CD4-positive, CD25-positive, alpha-beta regulatory T cell (primary cell): ENCODE data around the gene UBR4. TPM values are rescaled to one million over a fixed set of nuclear protein-coding genes. Genes with fewer than 3 reads are reported as not detected.

Source experiments
- ATAC-seq, 2 donors: fragments of 150-1000 bp; cut with Tn5 transposase; one replicate each; pipeline ENCODE4 v1.10.0; 2021; ENCODE audit warnings: low read depth in 2 of 2, moderate number of reproducible peaks in 2 of 2, moderate library complexity in 1 of 2
- DNase-seq, 3 donors: peaks; one replicate each; pipeline versions ENCODE4 v3.0.0 to v3.0.0-alpha.2; 2012 to 2022; ENCODE audit warnings: mixed read lengths in 1 of 3
- H3K27ac ChIP-seq: one replicate; pipeline ENCODE4 v1.7.0; 2013; ENCODE audit warnings: mild to moderate bottlenecking, low read length; ENCODE audit not compliant: insufficient read depth, poor library complexity, severe bottlenecking
- H3K27me3 ChIP-seq: one replicate; pipeline ENCODE4 v1.7.0; 2013; ENCODE audit warnings: low read length; ENCODE audit not compliant: control insufficient read depth, insufficient read depth
- H3K36me3 ChIP-seq: one replicate; pipeline ENCODE4 v1.7.0; 2013; ENCODE audit warnings: mild to moderate bottlenecking, low read length, moderate library complexity; ENCODE audit not compliant: control insufficient read depth, insufficient read depth
- H3K4me1 ChIP-seq: 2 replicates; pipeline ENCODE4 v1.7.0; 2013; ENCODE audit warnings: mild to moderate bottlenecking, low read length; ENCODE audit not compliant: insufficient read depth, control insufficient read depth, poor library complexity, severe bottlenecking
- H3K4me3 ChIP-seq: one replicate; pipeline ENCODE4 v1.7.0; 2013; ENCODE audit warnings: low read depth, mild to moderate bottlenecking, low read length, moderate library complexity
- H3K9me3 ChIP-seq, 2 experiments: 1 replicate in 1 of 2; 2 replicates in 1 of 2; pipeline ENCODE4 v1.7.0; 2013; ENCODE audit warnings: low read length in 2 of 2, mild to moderate bottlenecking in 1 of 2, moderate library complexity in 1 of 2; ENCODE audit not compliant: control insufficient read depth in 2 of 2
- H3K27ac Mint-ChIP-seq, 3 donors: one replicate each; pipeline ENCODE4 v1.8.0; 2020 to 2022; ENCODE audit warnings: mild to moderate bottlenecking in 3 of 3, mixed read lengths in 3 of 3, moderate library complexity in 2 of 3
- H3K27me3 Mint-ChIP-seq: one replicate; pipeline ENCODE4 v1.8.0; 2022; ENCODE audit warnings: mild to moderate bottlenecking, mixed read lengths
- H3K36me3 Mint-ChIP-seq: one replicate; pipeline ENCODE4 v1.8.0; 2020; ENCODE audit warnings: mixed read lengths
- H3K4me1 Mint-ChIP-seq, 4 donors: one replicate each; pipeline ENCODE4 v1.8.0; 2020 to 2022; ENCODE audit warnings: mixed read lengths in 4 of 4, mild to moderate bottlenecking in 1 of 4
- H3K4me3 Mint-ChIP-seq, 4 donors: one replicate each; pipeline ENCODE4 v1.8.0; 2020 to 2022; ENCODE audit warnings: mild to moderate bottlenecking in 4 of 4, mixed read lengths in 4 of 4, moderate library complexity in 3 of 4
- H3K9me3 Mint-ChIP-seq, 7 donors: one replicate each; pipeline ENCODE4 v1.8.0; 2020 to 2022; ENCODE audit warnings: mixed read lengths in 7 of 7, mild to moderate bottlenecking in 3 of 7, moderate library complexity in 2 of 7
- polyA plus RNA-seq, 4 donors: library from polyadenylated mRNA; unstranded; fragments of 300-500 nt; fragmentation: Illumina TruSeq; gene quantifications; one replicate each; pipeline ENCODE4 v1.2.3, GENCODE V29; 2021
- total RNA-seq: library from RNA; stranded (reverse); gene quantifications from one replicate; pipeline ENCODE4 v1.2.3, GENCODE V29; 2022

The UBR4 gene
- total and polyA plus RNA-seq, 5 donors from 2014 or later, result 9.9 to 173 (median 12.4) TPM

DNA sequence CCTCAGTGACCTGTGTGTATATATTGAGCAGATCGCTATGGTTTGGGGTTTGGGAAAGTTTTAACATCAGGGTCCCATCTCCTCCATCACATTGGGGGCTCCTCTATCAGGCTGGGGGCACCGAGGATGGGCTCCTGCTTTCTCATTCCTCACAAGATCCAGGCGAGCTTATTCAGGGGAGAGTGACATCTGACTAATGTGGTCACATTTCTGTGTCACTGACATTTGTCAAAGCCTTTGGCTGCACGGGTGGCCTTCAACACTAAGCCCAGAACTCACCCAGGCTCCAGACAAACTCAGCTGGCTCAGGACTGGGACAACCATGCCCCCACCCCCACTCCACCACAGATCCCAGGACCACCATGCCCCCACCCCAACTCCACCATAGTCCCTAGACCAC, 150.3 kb downstream of the UBR4 start:
- Histone ChIP-seq H3K36me3 (no peaks in the 10 kb centered on the region), H3K4me3 (no peak overlapping the region), H3K4me1 (peaks cover 11% of the 10 kb centered on the region), H3K27me3 (no peaks in the 10 kb centered on the region), H3K9me3 (no peaks in the 10 kb centered on the region), H3K27ac (no peak overlapping the region)
- no peak for DNase-seq
- Mint-ChIP-seq H3K27me3 (peaks cover 13% of the 10 kb centered on the region), H3K4me3 (no peak overlapping the region), H3K36me3 (peaks cover 3% of the 10 kb centered on the region), H3K4me1 (peaks cover 7 to 31% (median 11%) of the 10 kb centered on the region in 4 donors), H3K27ac (peak overlapping the region in 1 of 3 donors; percentile 26), H3K9me3 (peaks cover 0 to 5% (median 3%) of the 10 kb centered on the region in 7 donors)
- no peak for ATAC-seq

DNA sequence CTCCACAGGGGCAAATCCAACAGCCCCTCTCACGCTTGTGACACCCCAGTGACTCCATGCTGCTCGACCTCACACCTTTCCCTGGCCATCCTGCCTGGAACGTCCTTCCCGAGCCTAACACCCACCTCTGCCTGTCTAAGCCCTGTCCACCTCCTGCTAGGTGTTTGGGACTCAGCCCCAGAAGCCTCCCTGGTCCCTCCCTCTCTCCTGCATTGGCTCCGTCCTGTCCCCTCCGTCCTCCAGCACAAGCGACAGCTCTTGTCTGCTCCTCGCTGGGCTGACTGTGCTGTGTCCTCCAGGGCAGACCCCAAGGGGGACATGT, 151.6 kb downstream of the UBR4 start:
- H3K27me3 ChIP-seq, result no peaks in the 10 kb centered on the region
- H3K27ac ChIP-seq, result no peak overlapping the region

DNA sequence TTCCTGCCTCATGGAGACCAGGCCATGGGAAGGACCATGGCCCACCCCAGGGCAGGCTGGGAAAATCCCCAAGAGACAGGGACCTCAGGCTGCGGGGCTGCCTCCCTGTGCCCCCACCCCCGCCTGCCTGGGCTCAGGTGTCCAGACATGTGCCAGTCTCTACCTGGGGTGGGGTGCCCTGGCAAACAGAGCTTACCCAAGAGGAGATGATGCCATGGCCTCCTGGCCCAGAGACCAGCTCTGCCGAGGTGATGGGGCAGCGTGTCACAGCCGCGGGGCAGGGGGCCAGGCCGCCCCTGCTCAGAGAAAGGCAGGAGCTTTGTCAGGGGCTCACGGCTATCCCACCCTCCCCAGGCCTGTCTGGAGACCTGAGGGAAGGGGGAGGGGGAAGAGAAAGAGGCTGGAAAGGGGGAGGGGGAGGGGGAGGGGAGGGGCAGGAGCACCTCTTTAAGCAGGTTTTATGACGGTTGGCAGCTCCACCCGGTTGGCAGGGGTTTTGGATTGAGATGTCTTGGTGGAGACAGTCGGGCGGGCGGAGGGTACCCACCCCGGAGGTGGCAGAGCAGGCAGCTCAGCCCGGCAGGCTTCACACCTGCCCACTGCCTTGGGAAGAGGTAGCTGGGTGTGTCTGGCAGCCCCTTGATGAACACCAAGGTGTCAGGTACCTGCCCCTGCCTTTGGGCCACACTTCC, 152.1 kb downstream of the UBR4 start:
- peaks cover 0 to 5% (median 3%) of the 10 kb centered on the region in 7 donors for H3K9me3 Mint-ChIP-seq
- Histone ChIP-seq H3K9me3 (no peaks in the 10 kb centered on the region), H3K27ac (no peak overlapping the region), H3K4me3 (no peak overlapping the region), H3K4me1 (peaks cover 18% of the 10 kb centered on the region), H3K27me3 (no peaks in the 10 kb centered on the region), H3K36me3 (no peaks in the 10 kb centered on the region)
- peaks cover 3% of the 10 kb centered on the region for H3K36me3 Mint-ChIP-seq
- no peak overlapping the region for H3K4me3 Mint-ChIP-seq
- peak overlapping the region in 1 of 3 donors; percentile 52 for H3K27ac Mint-ChIP-seq
- ATAC-seq (no peak), DNase-seq (no peak)
- H3K4me1 Mint-ChIP-seq, result peaks cover 7 to 40% (median 11%) of the 10 kb centered on the region in 4 donors
- H3K27me3 Mint-ChIP-seq, result peaks cover 19% of the 10 kb centered on the region

More for the DNA sequence above, 151.6 kb downstream of the UBR4 start:
- no peak overlapping the region for H3K4me3 Mint-ChIP-seq
- no peak overlapping the region for H3K4me3 ChIP-seq
- H3K4me1 ChIP-seq, result peaks cover 18% of the 10 kb centered on the region
- ATAC-seq, result no peak
- peaks cover 0 to 5% (median 3%) of the 10 kb centered on the region in 7 donors for H3K9me3 Mint-ChIP-seq
- H3K9me3 ChIP-seq, result no peaks in the 10 kb centered on the region
- H3K36me3 ChIP-seq, result no peaks in the 10 kb centered on the region
- H3K36me3 Mint-ChIP-seq, result peaks cover 3% of the 10 kb centered on the region
- DNase-seq, result no peak
- H3K27me3 Mint-ChIP-seq, result peaks cover 19% of the 10 kb centered on the region
- peaks cover 7 to 40% (median 11%) of the 10 kb centered on the region in 4 donors for H3K4me1 Mint-ChIP-seq
- peak overlapping the region in 1 of 3 donors; percentile 52 for H3K27ac Mint-ChIP-seq

DNA sequence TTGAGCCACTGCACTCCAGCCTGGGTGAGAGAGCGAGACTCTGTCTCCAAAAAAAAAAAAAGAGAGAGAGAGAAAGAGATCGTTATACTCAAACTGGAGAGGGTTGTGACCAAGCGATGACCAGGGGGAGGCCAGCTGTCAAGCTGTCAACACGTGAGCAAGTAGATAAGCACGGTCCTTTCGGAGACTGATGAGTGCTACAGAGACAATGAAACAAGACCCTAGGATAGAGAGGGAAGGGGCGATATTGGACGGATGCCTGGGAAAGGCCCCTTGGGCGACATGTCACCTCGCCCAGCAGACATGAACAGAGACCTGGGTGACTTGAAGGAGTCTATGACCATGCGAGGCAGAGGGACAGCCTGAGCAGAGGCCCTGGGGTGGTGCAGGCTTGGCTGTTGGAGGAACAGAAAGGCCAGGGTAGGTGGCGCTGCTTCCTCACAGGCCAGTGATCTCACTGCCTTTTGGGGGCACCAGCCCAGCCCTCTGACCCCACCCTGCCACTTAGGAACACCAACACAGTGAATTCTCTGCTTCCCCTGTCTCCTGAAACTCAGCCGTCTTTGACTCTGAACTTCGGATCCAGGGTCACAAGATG, 152.8 kb downstream of the UBR4 start:
- Mint-ChIP-seq H3K4me3 (peak overlapping the region in 1 of 4 donors; percentile 51), H3K36me3 (peaks cover 3% of the 10 kb centered on the region), H3K9me3 (peaks cover 0 to 5% (median 2%) of the 10 kb centered on the region in 7 donors), H3K27me3 (peaks cover 19% of the 10 kb centered on the region), H3K4me1 (peaks cover 7 to 35% (median 11%) of the 10 kb centered on the region in 4 donors), H3K27ac (peak overlapping the region in 2 of 3 donors; percentile 14 to 51)
- Histone ChIP-seq H3K9me3 (no peaks in the 10 kb centered on the region), H3K27me3 (no peaks in the 10 kb centered on the region), H3K36me3 (no peaks in the 10 kb centered on the region), H3K4me1 (peaks cover 18% of the 10 kb centered on the region), H3K4me3 (no peak overlapping the region), H3K27ac (no peak overlapping the region)
- DNase-seq (no peak), ATAC-seq (no peak)

DNA sequence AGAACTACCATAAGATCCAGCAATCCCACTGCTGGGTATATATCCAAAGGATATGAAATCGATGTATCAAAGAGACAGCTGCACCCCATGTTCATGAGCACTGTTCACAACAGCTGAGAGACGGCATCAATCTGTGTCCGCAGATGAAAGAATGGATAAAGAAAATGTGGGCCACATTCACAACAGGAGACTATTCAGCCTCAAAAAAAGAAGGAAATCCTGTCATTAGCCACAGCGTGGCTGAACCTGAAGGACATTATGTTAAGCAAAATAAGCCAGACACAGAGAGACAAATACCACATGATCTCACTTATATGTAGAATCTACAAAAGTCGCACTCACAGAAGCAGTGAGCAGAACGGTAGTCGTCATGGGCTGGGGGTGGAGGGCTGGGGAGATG, 154.4 kb downstream of the UBR4 start:
- peaks cover 0 to under 1% (median 0%) of the 10 kb centered on the region in 7 donors for H3K9me3 Mint-ChIP-seq
- H3K27ac Mint-ChIP-seq, result peak overlapping the region in 2 of 3 donors; percentile 0 to 87
- H3K27ac ChIP-seq, result no peak overlapping the region
- peaks cover 7 to 32% (median 9%) of the 10 kb centered on the region in 4 donors for H3K4me1 Mint-ChIP-seq
- H3K27me3 ChIP-seq, result no peaks in the 10 kb centered on the region
- H3K4me1 ChIP-seq, result peaks cover 18% of the 10 kb centered on the region
- H3K4me3 Mint-ChIP-seq, result peak overlapping the region in 2 of 4 donors; percentile 27 to 70
- DNase-seq, result no peak
- peaks cover 19% of the 10 kb centered on the region for H3K27me3 Mint-ChIP-seq
- H3K36me3 ChIP-seq, result no peaks in the 10 kb centered on the region
- H3K36me3 Mint-ChIP-seq, result peaks cover 3% of the 10 kb centered on the region
- H3K4me3 ChIP-seq, result no peak overlapping the region
- no peak for ATAC-seq
- no peaks in the 10 kb centered on the region for H3K9me3 ChIP-seq

DNA sequence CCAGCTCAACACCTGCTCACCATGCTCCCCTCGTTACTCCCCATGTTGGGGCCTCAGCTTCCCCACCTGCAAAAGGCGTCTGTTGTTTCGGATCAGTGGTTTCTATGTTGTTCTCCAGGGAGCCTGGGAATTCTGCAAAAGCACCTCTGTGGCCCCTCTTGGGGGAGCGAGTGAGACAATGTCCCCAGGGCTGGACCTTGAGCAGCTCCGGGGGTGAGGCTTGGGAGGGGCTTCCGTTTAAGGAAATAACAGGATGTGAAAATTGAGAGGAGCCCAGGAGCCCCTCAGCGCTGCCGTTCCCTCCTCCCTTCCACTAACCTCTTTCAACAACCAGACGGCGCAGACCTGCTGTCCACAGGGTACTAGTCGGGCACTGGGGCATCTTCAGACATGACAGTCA, 155.1 kb downstream of the UBR4 start:
- Histone ChIP-seq H3K36me3 (no peaks in the 10 kb centered on the region), H3K27me3 (no peaks in the 10 kb centered on the region), H3K9me3 (no peaks in the 10 kb centered on the region), H3K4me3 (peak overlapping the region; percentile 37), H3K27ac (no peak overlapping the region), H3K4me1 (peaks cover 18% of the 10 kb centered on the region)
- H3K4me1 Mint-ChIP-seq, result peaks cover 7 to 34% (median 9%) of the 10 kb centered on the region in 4 donors
- DNase-seq, result peak in 1 of 3 donors; percentile 45
- H3K9me3 Mint-ChIP-seq, result peaks cover 0 to 2% (median 0%) of the 10 kb centered on the region in 7 donors
- H3K27me3 Mint-ChIP-seq, result peaks cover 19% of the 10 kb centered on the region
- H3K4me3 Mint-ChIP-seq, result peak overlapping the region in 3 of 4 donors; percentile 36 to 70 (median 39)
- H3K27ac Mint-ChIP-seq, result peak overlapping the region in 2 of 3 donors; percentile 0 to 67
- ATAC-seq, result no peak
- peaks cover 3% of the 10 kb centered on the region for H3K36me3 Mint-ChIP-seq

DNA sequence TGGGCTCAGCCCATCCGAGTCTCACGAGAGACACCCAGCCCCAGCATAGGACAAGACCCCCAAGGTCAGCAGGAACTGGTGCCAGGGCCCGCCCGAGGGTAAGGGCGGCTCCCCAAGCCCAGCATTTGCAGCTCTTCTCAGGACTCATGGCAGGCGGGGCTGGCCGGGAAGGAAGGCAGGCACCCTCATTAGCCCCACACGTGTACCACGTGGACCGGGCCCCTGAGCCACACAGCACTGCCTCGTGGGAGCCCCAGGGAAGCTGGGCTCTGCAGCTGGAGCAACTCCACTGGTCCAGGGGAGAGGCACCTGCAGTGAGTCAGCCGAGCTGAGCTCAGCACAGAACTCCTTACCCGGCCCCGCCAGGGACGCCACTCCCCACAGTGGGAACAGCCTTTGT, 155.8 kb downstream of the UBR4 start:
- Histone ChIP-seq H3K27me3 (no peaks in the 10 kb centered on the region), H3K27ac (no peak overlapping the region), H3K4me1 (peaks cover 18% of the 10 kb centered on the region), H3K36me3 (no peaks in the 10 kb centered on the region), H3K4me3 (no peak overlapping the region), H3K9me3 (no peaks in the 10 kb centered on the region)
- H3K27me3 Mint-ChIP-seq, result peaks cover 19% of the 10 kb centered on the region
- H3K36me3 Mint-ChIP-seq, result peaks cover 3% of the 10 kb centered on the region
- peaks cover 0 to 2% (median 0%) of the 10 kb centered on the region in 7 donors for H3K9me3 Mint-ChIP-seq
- H3K4me3 Mint-ChIP-seq, result no peak overlapping the region
- DNase-seq, result no peak
- H3K27ac Mint-ChIP-seq, result peak overlapping the region in 1 of 3 donors; percentile 73
- H3K4me1 Mint-ChIP-seq, result peaks cover 7 to 34% (median 9%) of the 10 kb centered on the region in 4 donors
- ATAC-seq, result no peak
